Transverse colon (tissue), 4 donors: Measurements from ENCODE around the gene MBNL1.

Experiments used
- EP300 ChIP-seq: sonication (generic); formaldehyde crosslinking; IDR thresholded peaks from one replicate; pipeline ENCODE4 v1.6.1; 2017; ENCODE audit warnings: antibody characterized with exemption, low read depth
- POLR2A ChIP-seq: fragments of 450-650 bp; IDR thresholded peaks from one replicate; pipeline ENCODE4 v1.6.1; 2016; ENCODE audit warnings: antibody characterized with exemption, mild to moderate bottlenecking, moderate library complexity
- POLR2AphosphoS5 ChIP-seq, 3 donors: sonication (generic); formaldehyde crosslinking; IDR thresholded peaks; one replicate each; pipeline ENCODE4 v1.6.1; 2016; ENCODE audit warnings: antibody characterized with exemption in 3 of 3
- TF ChIP-seq, protein P1 (sequence below), 5 experiments: fragments of 200-600 bp in 3 of 5; fragments of 450-650 bp in 2 of 5; sonication (generic) in 3 of 5; IDR thresholded peaks; 1 replicate in 2 of 5; 2 replicates in 3 of 5; pipeline ENCODE4 v1.5.1; 2016 to 2017; ENCODE audit warnings: antibody characterized with exemption in 5 of 5, inconsistent platforms in 3 of 5, mild to moderate bottlenecking in 2 of 5, moderate library complexity in 1 of 5

DNA sequence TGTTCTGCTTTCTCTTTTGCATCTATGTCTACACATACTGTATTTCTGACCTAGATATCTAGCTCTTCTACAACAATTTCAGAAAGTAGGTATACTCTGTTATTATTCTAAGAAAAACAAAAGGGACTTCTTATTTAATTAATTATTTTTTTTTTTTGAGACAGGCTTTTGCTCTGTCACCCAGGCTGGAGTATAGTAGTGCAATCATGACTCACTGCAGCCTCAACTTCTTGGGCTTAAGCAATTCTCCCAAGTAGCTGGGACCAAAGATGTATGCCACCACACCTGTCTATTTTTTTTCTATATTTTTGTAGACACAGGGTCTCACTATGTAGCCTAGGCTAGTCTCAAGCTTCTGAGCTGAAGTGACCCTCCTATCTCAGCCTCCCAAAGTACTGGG lies 130.6 kb downstream of the MBNL1 start:
- TF ChIP-seq, protein P1, sequence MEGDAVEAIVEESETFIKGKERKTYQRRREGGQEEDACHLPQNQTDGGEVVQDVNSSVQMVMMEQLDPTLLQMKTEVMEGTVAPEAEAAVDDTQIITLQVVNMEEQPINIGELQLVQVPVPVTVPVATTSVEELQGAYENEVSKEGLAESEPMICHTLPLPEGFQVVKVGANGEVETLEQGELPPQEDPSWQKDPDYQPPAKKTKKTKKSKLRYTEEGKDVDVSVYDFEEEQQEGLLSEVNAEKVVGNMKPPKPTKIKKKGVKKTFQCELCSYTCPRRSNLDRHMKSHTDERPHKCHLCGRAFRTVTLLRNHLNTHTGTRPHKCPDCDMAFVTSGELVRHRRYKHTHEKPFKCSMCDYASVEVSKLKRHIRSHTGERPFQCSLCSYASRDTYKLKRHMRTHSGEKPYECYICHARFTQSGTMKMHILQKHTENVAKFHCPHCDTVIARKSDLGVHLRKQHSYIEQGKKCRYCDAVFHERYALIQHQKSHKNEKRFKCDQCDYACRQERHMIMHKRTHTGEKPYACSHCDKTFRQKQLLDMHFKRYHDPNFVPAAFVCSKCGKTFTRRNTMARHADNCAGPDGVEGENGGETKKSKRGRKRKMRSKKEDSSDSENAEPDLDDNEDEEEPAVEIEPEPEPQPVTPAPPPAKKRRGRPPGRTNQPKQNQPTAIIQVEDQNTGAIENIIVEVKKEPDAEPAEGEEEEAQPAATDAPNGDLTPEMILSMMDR (IDR thresholded peaks at IDR 0.05), result no peak
- no peak for TF ChIP-seq POLR2A
- TF ChIP-seq EP300, result no peak
- TF ChIP-seq POLR2AphosphoS5 (IDR thresholded peaks at IDR 0.05), result no peak
